GM12878 (cell line): ENCODE results near the gene NPHP1.

Source experiments
- HDAC2 ChIP-seq: fragments of 200-600 bp; sonication (generic); IDR thresholded peaks from 2 replicates; pipeline ENCODE4 v1.6.1; 2017
- POLR2A ChIP-seq: IDR thresholded peaks from 2 replicates; pipeline ENCODE4 v1.6.1; 2011; ENCODE audit warnings: low read depth, mild to moderate bottlenecking, low read length
- TF ChIP-seq, protein P1 (sequence below), 3 experiments: IDR thresholded peaks in 2 of 3; conservative IDR thresholded peaks in 1 of 3; 2 replicates each; pipeline ENCODE4 v1.5.1; 2011; ENCODE audit warnings: low read depth in 3 of 3, low read length in 3 of 3, mild to moderate bottlenecking in 3 of 3, control low read depth in 2 of 3, moderate library complexity in 2 of 3, inconsistent platforms in 1 of 3, mixed read lengths in 1 of 3; ENCODE audit not compliant: control insufficient read depth in 2 of 3, insufficient read depth in 1 of 3; ENCODE audit errors: extremely low read depth in 1 of 3

DNA sequence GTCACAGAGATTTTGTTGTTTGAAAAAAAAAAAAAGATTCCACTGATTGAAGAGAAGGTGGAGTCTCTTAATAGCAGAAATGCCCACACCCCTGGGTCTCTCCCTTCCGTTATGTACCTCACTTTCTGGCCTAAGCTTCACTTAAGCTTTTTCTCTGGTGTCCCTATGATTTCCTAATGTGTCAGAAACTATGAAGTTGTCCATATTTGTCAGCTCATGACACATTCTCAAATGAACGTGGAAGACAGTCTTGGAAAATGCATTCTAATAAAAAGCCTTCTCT is 83.8 kb downstream of the NPHP1 start:
- TF ChIP-seq, protein P1, sequence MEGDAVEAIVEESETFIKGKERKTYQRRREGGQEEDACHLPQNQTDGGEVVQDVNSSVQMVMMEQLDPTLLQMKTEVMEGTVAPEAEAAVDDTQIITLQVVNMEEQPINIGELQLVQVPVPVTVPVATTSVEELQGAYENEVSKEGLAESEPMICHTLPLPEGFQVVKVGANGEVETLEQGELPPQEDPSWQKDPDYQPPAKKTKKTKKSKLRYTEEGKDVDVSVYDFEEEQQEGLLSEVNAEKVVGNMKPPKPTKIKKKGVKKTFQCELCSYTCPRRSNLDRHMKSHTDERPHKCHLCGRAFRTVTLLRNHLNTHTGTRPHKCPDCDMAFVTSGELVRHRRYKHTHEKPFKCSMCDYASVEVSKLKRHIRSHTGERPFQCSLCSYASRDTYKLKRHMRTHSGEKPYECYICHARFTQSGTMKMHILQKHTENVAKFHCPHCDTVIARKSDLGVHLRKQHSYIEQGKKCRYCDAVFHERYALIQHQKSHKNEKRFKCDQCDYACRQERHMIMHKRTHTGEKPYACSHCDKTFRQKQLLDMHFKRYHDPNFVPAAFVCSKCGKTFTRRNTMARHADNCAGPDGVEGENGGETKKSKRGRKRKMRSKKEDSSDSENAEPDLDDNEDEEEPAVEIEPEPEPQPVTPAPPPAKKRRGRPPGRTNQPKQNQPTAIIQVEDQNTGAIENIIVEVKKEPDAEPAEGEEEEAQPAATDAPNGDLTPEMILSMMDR (IDR thresholded peaks at IDR 0.05 in 2 of 3, conservative IDR thresholded peaks at IDR 0.05 in 1 of 3; ENCODE audit: control insufficient read depth in 2 of 3, extremely low read depth in 1 of 3, insufficient read depth in 1 of 3, low read depth in 3 of 3, low read length in 3 of 3): no peak
- TF ChIP-seq HDAC2: no peak
- TF ChIP-seq POLR2A: no peak
